GM19468 (cell line): ENCODE measurements around the gene GRIN1.

Source experiments
- ATAC-seq: cut with Tn5 transposase; IDR thresholded peaks from one replicate; pipeline ENCODE4 v1.9.1; 2021; ENCODE audit warnings: mild to moderate bottlenecking, moderate library complexity, moderate number of reproducible peaks; ENCODE audit not compliant: unreplicated experiment; ENCODE audit errors: extremely low read depth

GRIN1 gene

DNA sequence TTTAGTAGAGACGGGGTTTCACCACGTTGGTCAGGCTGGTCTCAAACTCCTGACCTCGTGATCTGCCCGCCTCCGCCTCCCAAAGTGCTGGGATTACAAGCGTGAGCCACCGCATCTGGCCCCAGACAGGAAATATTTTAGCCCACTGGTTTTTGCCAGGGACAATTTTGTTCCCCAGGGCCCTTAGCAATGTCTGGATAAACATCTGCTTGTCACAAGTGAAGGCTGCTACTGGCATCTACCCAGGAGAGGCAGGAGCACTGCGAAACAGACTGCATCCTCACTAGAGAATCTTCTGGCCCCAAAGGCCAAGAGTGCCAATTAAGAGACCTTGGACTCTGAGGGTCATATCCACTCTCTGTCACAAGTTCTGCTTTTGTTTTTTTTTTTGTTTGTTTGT lies 64.0 kb downstream of the GRIN1 start:
- no peak for ATAC-seq

DNA sequence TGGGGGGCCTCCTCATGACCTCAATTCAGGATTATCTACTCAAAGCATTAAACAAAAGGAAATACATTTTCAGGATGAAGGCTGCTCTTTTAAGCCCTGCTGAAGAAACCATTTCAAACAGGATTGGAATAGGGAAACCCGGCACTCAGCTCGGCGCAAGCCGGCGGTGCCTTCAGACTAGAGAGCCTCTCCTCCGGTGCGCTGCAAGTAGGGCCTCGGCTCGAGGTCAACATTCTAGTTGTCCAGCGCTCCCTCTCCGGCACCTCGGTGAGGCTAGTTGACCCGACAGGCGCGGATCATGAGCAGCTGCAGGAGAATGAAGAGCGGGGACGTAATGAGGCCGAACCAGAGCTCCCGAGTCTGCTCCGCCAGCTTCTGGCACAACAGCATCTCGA lies 65.8 kb downstream of the GRIN1 start:
- ATAC-seq, result no peak

DNA sequence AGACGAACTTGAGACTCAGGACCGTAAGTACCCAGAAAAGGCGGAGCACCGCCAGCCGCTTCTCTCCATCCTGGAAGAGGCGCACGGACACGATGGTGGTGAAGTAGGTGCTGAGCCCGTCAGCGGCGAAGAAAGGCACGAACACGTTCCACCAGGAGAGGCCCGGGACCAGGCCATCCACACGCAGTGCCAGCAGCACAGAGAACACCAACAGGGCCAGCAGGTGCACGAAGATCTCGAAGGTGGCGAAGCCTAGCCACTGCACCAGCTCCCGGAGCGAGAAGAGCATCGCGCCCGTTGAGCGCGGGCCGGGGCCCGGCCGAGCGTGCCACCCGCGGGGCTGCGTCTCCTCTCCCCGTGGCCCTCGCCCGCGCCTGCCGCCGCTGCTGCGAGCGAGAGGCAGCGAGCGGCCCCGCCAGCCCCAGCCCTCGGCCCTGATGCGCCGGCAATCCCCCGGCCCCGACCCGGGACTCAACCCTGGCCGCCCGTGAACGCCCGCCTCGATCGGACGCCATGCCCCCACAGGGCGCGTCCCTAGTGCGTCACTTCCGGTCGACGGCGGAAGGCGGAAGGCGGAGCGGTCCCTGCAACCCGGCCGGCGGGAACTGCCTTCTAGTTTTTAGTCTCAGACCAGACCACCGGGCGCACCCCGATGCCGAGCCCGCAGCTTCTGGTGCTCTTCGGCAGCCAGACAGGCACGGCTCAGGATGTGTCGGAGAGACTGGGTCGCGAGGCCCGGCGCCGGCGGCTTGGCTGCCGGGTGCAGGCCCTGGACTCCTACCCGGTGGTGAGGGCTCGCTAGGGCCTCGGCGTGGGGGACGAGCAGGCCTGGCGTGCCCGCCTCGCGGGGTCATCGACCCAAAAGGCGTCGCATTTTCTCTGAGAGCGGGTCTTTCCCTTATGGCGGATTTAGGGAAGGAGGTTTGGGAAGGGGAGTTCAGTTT lies 66.4 kb downstream of the GRIN1 start, which contains the start of the genes NDOR1 and TMEM203:
NDOR1 (plus strand) TSS at position 575 of the 944 bp plus-strand sequence; CDS start at position 653, 78 bp downstream.
TMEM203 (minus strand) TSS at position 523 of the 944 bp plus-strand sequence; CDS start at position 289, 234 bp downstream.
- peak; percentile 27 for ATAC-seq

GRCh38 chr9:137206602-137207001 lies 67.6 kb downstream of the GRIN1 start:
- ATAC-seq, result no peak

GRCh38 chr9:137211532-137211931 lies 72.6 kb downstream of the GRIN1 start:
- no peak for ATAC-seq

GRCh38 chr9:137212520-137212919 lies 73.6 kb downstream of the GRIN1 start:
- ATAC-seq, result no peak

GRCh38 chr9:137213160-137214060 lies 74.5 kb downstream of the GRIN1 start:
- no peak for ATAC-seq

DNA sequence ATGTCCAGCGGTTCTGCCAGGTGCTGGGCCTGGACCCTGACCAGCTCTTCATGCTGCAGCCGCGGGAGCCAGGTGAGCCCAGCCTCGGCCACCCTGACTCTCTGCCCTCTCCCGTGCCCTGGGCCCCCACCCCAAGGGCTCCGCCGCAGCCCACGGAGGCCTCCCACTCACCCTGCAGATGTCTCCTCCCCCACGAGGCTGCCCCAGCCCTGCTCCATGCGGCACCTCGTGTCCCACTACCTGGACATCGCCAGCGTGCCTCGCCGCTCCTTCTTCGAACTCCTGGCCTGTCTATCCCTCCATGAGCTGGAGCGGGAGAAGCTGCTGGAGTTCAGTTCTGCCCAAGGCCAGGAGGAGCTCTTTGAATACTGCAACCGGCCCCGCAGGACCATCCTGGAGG lies 75.7 kb downstream of the GRIN1 start:
- ATAC-seq, result no peak

DNA sequence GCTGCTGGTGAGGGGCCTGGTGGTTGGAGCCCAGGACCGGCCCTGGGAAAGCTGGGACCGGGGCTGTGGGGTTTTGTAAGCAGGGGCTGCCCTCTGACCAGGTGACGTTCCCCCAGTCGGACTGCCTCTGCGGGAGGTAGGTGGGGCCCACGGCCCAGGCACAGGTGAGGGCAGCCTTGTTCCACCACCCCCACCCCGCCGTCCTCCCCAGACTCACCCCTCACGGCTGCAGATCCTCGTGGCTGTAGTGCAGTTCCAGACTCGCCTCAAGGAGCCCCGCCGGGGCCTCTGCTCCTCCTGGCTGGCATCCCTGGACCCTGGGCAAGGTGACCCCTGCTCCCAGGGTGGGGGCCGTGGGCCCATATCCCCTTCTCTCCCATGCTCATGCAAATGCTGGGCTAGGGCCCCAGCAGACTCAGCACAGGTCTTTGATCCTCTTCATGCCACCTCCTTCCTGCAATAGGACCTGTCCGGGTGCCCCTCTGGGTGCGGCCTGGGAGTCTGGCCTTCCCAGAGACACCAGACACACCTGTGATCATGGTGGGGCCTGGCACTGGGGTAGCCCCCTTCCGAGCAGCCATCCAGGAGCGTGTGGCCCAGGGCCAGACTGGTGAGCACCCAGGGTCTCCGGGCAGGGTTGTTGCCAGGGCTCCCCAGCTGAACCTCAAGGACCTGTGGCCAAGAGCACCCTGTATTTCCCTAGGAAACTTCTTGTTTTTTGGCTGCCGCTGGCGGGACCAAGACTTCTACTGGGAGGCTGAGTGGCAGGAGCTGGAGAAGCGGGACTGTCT lies 76.4 kb downstream of the GRIN1 start:
- ATAC-seq, result no peak

GRCh38 chr9:137216188-137216965 lies 77.4 kb downstream of the GRIN1 start:
- ATAC-seq, result no peak

DNA sequence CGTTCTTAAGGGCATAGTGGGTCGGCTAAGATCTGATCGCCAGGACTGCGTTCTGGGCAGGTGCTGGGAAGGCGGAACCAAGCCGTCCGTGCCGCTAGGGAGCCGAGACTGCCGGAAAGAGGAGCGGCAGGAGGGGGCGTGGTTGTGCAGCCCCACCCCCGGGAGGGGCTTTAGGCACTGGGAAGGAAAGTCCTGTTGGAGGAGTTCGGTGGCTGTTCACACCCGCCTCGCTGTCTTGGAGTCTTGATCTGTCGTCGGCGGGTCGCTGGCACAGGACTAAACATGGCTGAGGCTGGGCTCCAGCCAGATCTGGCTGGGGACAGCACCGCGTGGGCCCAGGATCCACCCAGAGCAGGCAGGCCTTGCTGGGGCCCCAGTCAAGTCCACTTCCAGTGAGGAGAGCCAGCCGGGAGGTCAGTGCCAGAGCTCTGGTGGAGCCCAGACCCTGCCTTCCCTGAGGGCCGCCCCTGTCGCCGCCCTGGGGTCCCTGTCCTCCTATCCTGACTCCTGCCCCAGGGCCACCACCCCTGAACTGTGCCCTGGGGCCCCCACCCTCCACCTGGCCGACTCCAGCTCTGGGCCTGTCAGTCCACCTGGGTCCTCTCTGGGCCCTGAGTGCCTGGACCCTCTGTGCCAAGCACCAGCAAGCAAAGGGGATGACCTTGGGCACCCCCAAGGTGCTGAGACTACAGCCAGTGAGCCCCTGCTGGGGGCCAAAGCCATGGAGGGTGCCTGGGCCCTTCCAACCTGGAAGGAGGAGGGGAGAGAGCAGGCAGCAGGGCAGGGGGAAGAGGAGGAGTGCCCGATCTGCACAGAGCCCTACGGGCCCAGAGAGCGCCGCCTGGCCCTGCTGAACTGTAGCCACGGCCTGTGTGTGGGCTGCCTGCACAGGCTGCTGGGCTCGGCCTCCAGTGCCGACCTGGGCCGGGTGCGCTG lies 78.6 kb downstream of the GRIN1 start:
- ATAC-seq, result no peak

GRCh38 chr9:137218212-137218753 lies 79.3 kb downstream of the GRIN1 start:
- ATAC-seq, result no peak
